Smooth muscle cell (in vitro differentiated cells): ENCODE measurements around the gene ULK4. TPM values are rescaled to one million over a fixed set of nuclear protein-coding genes. Genes with fewer than 3 reads are reported as not detected.
A peak's percentile ranks its signal among the peaks of the same experiment; 100 is the strongest.

Source experiments
- DNase-seq: peaks from one replicate; lab custom pipeline; 2025; ENCODE audit not compliant: unreplicated experiment; lab: John Stamatoyannopoulos, UW
- H2AFZ ChIP-seq: fragments of 200-600 bp; sonication (generic); 2 replicates; pipeline ENCODE4 v1.6.0; 2016; ENCODE audit warnings: antibody characterized with exemption, low read depth, mild to moderate bottlenecking
- H3F3A ChIP-seq: fragments of 200-600 bp; sonication (generic); 2 replicates; pipeline ENCODE4 v1.6.0; 2017; ENCODE audit warnings: antibody characterized with exemption, low read depth
- H3K27ac ChIP-seq: fragments of 200-600 bp; sonication (generic); 2 replicates; pipeline ENCODE4 v1.5.1; 2016; ENCODE audit warnings: low read depth, mild to moderate bottlenecking
- H3K27me3 ChIP-seq: fragments of 200-600 bp; sonication (generic); 2 replicates; pipeline ENCODE4 v1.6.1; 2016; ENCODE audit warnings: low read depth, mild to moderate bottlenecking
- H3K36me3 ChIP-seq: fragments of 200-600 bp; sonication (generic); 2 replicates; pipeline ENCODE4 v1.5.1; 2016; ENCODE audit warnings: low read depth
- H3K4me1 ChIP-seq: fragments of 200-600 bp; sonication (generic); 2 replicates; pipeline ENCODE4 v1.5.1; 2016; ENCODE audit warnings: low read depth
- H3K4me2 ChIP-seq: fragments of 200-600 bp; sonication (generic); 2 replicates; pipeline ENCODE4 v1.6.0; 2016; ENCODE audit warnings: mild to moderate bottlenecking
- H3K4me3 ChIP-seq: fragments of 200-600 bp; sonication (generic); 2 replicates; pipeline ENCODE4 v1.5.1; 2016; ENCODE audit warnings: mild to moderate bottlenecking
- H3K79me2 ChIP-seq: fragments of 200-600 bp; sonication (generic); 2 replicates; pipeline ENCODE4 v1.6.0; 2016; ENCODE audit warnings: low read depth, mild to moderate bottlenecking
- H3K9ac ChIP-seq: fragments of 200-600 bp; sonication (generic); 2 replicates; pipeline ENCODE4 v1.6.0; 2016; ENCODE audit warnings: low read depth
- H3K9me3 ChIP-seq: fragments of 200-600 bp; sonication (generic); replicated peaks from 2 replicates; pipeline ENCODE4 v1.5.1; 2016; ENCODE audit warnings: low read depth
- H4K20me1 ChIP-seq: fragments of 200-600 bp; sonication (generic); 2 replicates; pipeline ENCODE4 v1.6.0; 2016; ENCODE audit warnings: low read depth
- CTCF ChIP-seq: fragments of 200-600 bp; sonication (generic); IDR thresholded peaks from 2 replicates; pipeline ENCODE4 v1.5.1; 2017; ENCODE audit warnings: borderline replicate concordance, mild to moderate bottlenecking, antibody characterized with exemption; ENCODE audit not compliant: insufficient read depth, poor library complexity, severe bottlenecking
- WGBS: methylation state at CpG from one replicate; pipeline ENCODE4 v1.1.7; 2016; ENCODE audit warnings: low lambda C conversion rate; 5-methylcytosine and 5-hydroxymethylcytosine counted together
- polyA plus RNA-seq: library from polyadenylated mRNA; unstranded; fragments of >200 nt; fragmentation: Nextera tagmentation; extraction: Ambion mirVana; gene quantifications from 2 replicates; pipeline ENCODE4 v1.2.1, GENCODE V29; 2016
- total RNA-seq: library from RNA; depleted of rRNA; stranded (reverse); fragments of >200 nt; gene quantifications from 2 replicates; pipeline ENCODE4 v1.2.3, GENCODE V29; 2014

The ULK4 gene
- total and polyA plus RNA-seq, 2 experiments from 2014 or later = 4.3 to 14.2 TPM

DNA sequence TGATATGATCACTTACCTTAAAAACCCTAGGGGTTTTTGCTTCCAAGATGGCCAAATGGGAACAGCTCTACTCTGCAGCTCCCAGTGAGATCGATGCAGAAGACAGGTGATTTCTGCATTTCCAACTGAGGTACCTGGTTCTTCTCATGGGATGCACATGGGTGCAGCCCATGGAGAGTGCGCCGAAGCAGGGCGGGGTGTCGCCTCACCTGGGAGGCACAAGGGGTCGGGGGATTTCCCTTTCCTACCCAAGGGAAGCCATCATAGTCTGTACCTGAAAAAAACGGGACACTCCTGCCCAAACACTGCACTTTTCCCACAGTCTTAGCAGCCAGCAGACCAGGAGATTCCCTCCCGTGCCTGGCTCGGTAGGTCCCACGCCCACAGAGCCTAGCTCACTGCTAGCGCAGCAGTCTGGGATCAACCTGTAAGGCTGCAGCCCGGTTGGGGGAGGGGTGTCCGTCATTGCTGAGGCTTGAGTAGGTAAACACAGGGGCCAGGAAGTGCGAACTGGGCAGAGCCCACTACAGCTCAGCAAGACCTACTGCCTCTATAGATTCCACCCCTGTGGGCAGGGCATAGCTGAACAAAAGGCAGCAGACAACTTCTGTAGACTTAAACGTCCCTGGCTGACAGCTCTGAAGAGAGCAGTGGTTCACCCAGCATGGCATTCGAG lies 684.0 kb downstream of the ULK4 start:
- Histone ChIP-seq H3K36me3 (no peaks in the 10 kb centered on the region), H3K4me3 (no peak overlapping the region), H3K4me2 (no peak overlapping the region), H3K27me3 (no peaks in the 10 kb centered on the region), H3K79me2 (no peaks in the 10 kb centered on the region), H2AFZ (no peak overlapping the region), H3K4me1 (peaks cover 6% of the 10 kb centered on the region), H3K9ac (no peak overlapping the region), H3K9me3 (no peaks in the 10 kb centered on the region), H3F3A (no peaks in the 10 kb centered on the region), H3K27ac (no peak overlapping the region), H4K20me1 (no peaks in the 10 kb centered on the region)
- WGBS = 73% methylated on average over 16 of the region's 16 CpGs
- no peak for DNase-seq
- TF ChIP-seq CTCF = no peak

GRCh38 chr3:41276191-41276590 lies 685.7 kb downstream of the ULK4 start:
- Histone ChIP-seq H3F3A (no peaks in the 10 kb centered on the region), H4K20me1 (no peaks in the 10 kb centered on the region), H3K36me3 (no peaks in the 10 kb centered on the region), H2AFZ (no peak overlapping the region), H3K9me3 (no peaks in the 10 kb centered on the region), H3K4me1 (peaks cover 6% of the 10 kb centered on the region), H3K27ac (no peak overlapping the region), H3K4me2 (no peak overlapping the region), H3K9ac (no peak overlapping the region), H3K4me3 (no peak overlapping the region), H3K27me3 (no peaks in the 10 kb centered on the region), H3K79me2 (no peaks in the 10 kb centered on the region)
- no peak for TF ChIP-seq CTCF
- WGBS = 61% methylated on average over 4 of the region's 4 CpGs
- DNase-seq = no peak

DNA sequence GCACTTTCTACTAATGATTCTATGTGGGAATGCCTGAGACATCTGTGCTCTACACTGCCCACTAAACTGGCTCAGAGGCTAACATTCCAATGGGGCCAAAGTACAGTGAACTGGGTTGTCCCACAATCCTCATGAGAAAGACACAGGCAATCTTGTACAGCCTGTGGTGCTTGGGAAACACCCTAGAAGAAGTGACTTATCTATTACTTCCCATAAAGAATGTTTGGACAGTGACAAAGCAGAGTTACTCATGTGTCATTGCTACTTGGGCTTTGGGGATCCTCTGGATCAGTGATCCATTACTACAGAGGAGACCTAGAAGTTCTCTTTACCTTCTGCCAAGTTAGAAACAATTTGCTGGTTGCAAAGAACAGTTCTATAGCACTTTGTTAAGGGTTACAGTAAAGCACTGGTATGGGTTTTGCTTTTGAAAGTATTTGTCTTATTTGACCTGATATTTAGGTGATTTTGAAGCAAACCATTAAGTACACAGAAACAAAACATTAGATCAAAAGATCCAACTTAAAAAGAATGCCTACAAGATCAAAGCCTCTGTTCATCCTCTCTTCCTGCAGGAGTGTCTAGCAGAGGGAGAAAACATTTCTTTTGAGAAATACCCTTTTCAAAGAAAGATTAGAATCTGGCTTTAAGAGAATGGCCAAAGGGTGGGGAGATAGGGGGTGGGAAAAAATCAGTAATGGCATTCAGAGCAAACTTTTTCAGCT lies 686.8 kb downstream of the ULK4 start:
- Histone ChIP-seq H2AFZ (no peak overlapping the region), H3K4me1 (peaks cover 6% of the 10 kb centered on the region), H3K4me3 (no peak overlapping the region), H3K27me3 (no peaks in the 10 kb centered on the region), H3K79me2 (no peaks in the 10 kb centered on the region), H3K4me2 (peak overlapping the region; percentile 18), H4K20me1 (no peaks in the 10 kb centered on the region), H3K36me3 (no peaks in the 10 kb centered on the region), H3K27ac (peak overlapping the region; percentile 62), H3K9me3 (no peaks in the 10 kb centered on the region), H3F3A (no peaks in the 10 kb centered on the region), H3K9ac (no peak overlapping the region)
- no peak for DNase-seq
- no peak for TF ChIP-seq CTCF
